ENCODE results near the gene METTL5.
"Not testable (repeated sequence)": the region's sequence is repeated elsewhere in the genome, so short reads cannot be mapped to it uniquely, and the experiment has no call there.

Gene METTL5

DNA sequence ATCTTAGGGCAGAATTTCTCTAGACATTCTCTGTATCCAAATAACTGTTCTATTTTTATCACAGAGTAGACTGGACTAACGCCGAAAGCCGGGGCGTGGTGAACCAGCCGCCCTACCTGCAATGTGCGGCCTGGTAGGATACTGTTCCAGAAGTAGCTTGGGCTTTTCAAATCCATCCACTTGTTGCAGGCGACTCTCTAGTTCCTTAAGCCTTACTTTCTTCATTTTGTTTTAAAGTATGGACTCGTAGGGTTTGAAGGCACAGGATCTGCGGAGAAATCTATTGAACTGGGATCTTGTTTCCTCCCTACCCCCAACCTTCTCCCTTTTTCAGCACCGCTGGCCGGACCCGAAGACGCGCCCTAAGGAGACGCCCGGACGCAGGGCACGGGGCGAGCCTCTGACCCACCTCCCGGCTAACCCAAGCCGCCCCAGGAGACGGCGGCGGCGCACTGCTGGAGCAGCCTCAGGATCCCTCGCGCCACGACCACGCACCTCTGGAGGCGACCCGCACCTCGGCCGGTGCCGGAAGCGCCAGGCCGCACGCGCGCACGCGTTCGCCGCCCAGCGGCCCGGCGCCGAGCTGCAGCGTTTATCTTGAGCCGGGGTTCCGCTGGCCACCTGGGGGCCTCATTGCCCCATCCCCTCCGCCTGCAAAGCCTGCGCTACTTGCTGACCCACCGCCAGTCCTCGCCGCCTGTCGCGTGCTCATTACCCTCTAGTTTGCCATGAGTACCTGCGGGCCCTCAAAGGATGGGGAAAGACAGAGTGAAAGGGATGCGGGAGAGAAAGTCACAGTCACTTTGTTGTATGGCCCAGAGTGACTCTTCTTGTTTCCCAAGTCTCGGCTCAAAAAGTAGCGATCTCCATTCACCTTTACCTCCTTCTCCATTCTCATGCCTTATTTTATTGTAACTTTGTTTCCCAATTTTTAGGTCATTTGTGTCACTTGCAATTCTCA, at the start of gene METTL5:
METTL5 (minus strand) TSS at position 533 of the 961 bp plus-strand sequence; CDS start at position 225, 308 bp downstream.
- TF ChIP-seq, protein P1, sequence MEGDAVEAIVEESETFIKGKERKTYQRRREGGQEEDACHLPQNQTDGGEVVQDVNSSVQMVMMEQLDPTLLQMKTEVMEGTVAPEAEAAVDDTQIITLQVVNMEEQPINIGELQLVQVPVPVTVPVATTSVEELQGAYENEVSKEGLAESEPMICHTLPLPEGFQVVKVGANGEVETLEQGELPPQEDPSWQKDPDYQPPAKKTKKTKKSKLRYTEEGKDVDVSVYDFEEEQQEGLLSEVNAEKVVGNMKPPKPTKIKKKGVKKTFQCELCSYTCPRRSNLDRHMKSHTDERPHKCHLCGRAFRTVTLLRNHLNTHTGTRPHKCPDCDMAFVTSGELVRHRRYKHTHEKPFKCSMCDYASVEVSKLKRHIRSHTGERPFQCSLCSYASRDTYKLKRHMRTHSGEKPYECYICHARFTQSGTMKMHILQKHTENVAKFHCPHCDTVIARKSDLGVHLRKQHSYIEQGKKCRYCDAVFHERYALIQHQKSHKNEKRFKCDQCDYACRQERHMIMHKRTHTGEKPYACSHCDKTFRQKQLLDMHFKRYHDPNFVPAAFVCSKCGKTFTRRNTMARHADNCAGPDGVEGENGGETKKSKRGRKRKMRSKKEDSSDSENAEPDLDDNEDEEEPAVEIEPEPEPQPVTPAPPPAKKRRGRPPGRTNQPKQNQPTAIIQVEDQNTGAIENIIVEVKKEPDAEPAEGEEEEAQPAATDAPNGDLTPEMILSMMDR (IDR thresholded peaks at IDR 0.05; ENCODE audit: low read depth, low read length, missing control alignments), result peak; percentile 77
- peak within 1 kb of the TSS; percentile 76 for H3K4me3 ChIP-seq (replicated peaks; ENCODE audit: low read depth, low read length)
- peak; percentile 47 for DNase-seq (ENCODE audit: extremely low read depth, low read depth)

DNA sequence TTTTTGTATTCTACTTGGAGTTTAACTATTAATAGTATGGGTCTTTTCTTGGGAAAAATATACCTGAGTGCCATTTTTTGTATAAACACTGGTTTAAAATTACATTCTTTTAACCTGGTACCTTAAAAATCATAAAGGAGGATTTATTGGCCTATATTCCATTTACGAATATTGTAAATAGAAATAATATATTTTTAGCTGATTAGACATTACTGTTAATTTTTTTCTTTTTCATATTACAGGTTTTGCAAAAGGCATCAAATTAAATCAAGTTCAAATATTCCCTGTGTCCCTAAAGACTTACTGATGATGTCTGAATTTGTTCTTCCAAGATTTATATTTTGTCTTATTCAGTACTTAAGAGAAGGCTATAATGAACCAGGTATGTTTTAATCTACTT, 47.3 kb upstream of the METTL5 start:
- TF ChIP-seq, protein P1 (IDR thresholded peaks at IDR 0.05; ENCODE audit: low read depth, low read length, missing control alignments), result no peak
- no peak for DNase-seq (ENCODE audit: extremely low read depth, low read depth)
- no peak overlapping the region for H3K4me3 ChIP-seq (replicated peaks; ENCODE audit: low read depth, low read length)

DNA sequence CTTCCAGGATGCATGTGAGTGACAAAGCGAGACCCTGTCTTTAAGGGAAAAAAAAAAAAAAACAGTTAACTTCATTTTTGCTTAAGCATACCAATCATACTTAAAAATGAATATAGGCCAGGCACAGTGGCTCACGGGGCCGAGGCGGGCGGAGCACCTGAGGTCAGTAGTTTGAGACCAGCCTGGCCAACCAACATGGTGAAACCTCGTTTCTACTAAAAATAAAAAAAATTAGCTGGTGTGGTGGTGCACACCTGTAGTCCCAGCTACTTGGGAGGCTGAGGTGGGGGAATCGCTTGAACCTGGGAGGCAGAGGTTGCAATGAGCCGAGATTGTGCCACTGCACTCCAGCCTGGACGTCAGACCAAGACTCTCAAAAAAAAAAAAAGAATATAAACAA, 46.7 kb upstream of the METTL5 start:
- not testable (repeated sequence) for H3K4me3 ChIP-seq (replicated peaks; ENCODE audit: low read depth, low read length)

DNA sequence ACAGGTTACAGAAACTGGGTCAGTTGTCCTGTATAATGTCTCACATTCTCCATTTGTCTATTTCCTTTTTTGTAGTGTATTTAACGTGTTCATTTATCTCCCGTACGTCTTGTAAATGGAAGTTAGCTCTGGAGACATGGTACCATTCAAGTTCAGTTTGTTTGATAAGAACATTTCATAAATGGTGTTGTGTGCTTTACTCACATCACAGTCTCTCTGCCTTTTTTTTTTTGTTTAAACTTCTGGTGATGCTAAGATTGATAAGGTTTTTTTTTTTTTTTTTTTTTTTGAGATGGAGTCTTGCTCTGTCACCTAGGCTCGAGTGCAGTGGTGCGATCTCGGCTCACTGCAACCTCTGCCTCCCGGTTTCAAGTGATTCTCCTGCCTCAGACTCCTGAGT, 44.2 kb upstream of the METTL5 start:
- DNase-seq (ENCODE audit: extremely low read depth, low read depth), result no peak
- no peak overlapping the region for H3K4me3 ChIP-seq (replicated peaks; ENCODE audit: low read depth, low read length)
- TF ChIP-seq, protein P1 (IDR thresholded peaks at IDR 0.05; ENCODE audit: low read depth, low read length, missing control alignments), result no peak

More for the DNA sequence above, 46.7 kb upstream of the METTL5 start:
- DNase-seq (ENCODE audit: extremely low read depth, low read depth), result not testable (repeated sequence)

DNA sequence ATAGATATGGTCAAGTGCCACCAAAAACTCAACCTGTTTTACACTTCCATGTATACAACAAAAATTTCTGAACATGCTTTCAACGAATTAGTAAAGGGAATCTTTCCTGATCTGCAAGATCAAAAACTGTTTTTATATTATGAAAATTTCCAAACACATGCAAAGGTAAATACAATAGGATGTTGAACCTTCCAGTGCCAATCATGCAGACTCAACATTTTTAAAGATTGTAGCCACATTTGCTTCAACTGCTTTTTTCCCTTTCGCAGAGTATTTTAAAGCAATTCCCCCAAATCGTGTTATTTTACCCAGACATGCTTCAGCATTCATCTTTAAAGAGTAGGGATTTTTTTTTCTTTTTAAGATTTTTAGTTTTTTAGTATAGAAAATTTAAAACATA, 42.9 kb upstream of the METTL5 start:
- H3K4me3 ChIP-seq (replicated peaks; ENCODE audit: low read depth, low read length), result no peak overlapping the region
- DNase-seq (ENCODE audit: extremely low read depth, low read depth), result no peak
- TF ChIP-seq, protein P1 (IDR thresholded peaks at IDR 0.05; ENCODE audit: low read depth, low read length, missing control alignments), result no peak

DNA sequence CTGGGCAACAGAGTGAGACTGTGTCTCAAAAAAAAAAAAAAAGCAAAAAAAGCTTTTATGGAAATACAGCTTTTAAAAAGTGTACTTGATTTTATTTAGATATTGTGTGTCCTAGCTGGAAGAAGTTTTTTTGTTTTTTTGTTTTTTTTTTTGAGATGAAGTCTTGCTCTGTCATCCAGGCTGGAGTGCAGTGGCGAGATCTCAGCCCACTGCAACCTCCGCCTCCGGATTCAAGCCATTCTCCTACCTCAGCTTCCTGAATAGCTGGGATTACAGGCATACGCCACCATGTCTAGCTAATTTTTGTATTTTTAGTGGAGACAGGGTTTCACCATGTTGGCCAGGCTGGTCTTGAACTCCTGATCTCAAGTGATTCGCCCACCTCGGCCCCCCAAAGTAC, 41.5 kb upstream of the METTL5 start:
- not testable (repeated sequence) for H3K4me3 ChIP-seq (replicated peaks; ENCODE audit: low read depth, low read length)

DNA sequence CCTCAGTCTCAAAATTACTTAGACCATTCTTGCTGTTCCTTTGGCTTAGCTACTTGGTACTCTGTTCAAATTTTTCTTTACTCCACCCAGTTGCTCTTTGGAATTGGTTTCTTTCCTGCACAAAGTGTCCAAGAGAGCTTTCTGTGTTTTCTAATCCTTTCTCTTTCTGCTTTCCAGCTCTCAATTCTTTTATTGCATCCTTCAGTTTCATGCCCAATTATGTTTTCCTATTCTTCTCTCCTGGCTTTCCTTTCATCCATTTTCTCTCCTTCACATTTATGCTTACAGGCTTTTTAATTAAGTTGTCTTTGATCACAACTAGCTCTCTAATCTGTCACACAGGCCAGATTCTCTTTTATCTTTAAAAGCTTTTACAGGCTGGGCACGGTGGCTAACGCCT, 40.8 kb upstream of the METTL5 start:
- no peak for DNase-seq (ENCODE audit: extremely low read depth, low read depth)
- TF ChIP-seq, protein P1 (IDR thresholded peaks at IDR 0.05; ENCODE audit: low read depth, low read length, missing control alignments), result no peak
- H3K4me3 ChIP-seq (replicated peaks; ENCODE audit: low read depth, low read length), result no peak overlapping the region

More for the DNA sequence above, 41.5 kb upstream of the METTL5 start:
- DNase-seq (ENCODE audit: extremely low read depth, low read depth), result not testable (repeated sequence)
